HG02840 (cell line): ENCODE measurements around the gene PHF3.

ENCODE experiments used
- ATAC-seq: cut with Tn5 transposase; IDR thresholded peaks from one replicate; pipeline ENCODE4 v1.9.1; 2021; ENCODE audit warnings: mild to moderate bottlenecking, moderate library complexity, moderate number of reproducible peaks; ENCODE audit not compliant: unreplicated experiment, low FRiP score

The PHF3 gene

GRCh38 chr6:63635588-63636517, at the start of gene PHF3:
Gene PHF3, plus strand, starts transcription at chr6:63635802. Its CDS starts 10,750 bp downstream, at chr6:63646552.
- peak; percentile 90 for ATAC-seq

- no peak for ATAC-seq
Observed at GRCh38 chr6:63589952-63590411, 45.6 kb upstream of the PHF3 start.

GRCh38 chr6:63592886-63593285, 42.7 kb upstream of the PHF3 start:
- ATAC-seq, result no peak

GRCh38 chr6:63597141-63598048, 38.2 kb upstream of the PHF3 start:
- ATAC-seq, result no peak

GRCh38 chr6:63598049-63599036, 37.3 kb upstream of the PHF3 start:
- ATAC-seq, result peak; percentile 99

- no peak for ATAC-seq
Observed at GRCh38 chr6:63599243-63599642, 36.4 kb upstream of the PHF3 start.

- ATAC-seq, result no peak
Observed at GRCh38 chr6:63600136-63600535, 35.5 kb upstream of the PHF3 start.

GRCh38 chr6:63609231-63609630, 26.4 kb upstream of the PHF3 start:
- ATAC-seq, result no peak

- no peak for ATAC-seq
Observed at GRCh38 chr6:63610944-63611343, 24.7 kb upstream of the PHF3 start.

- ATAC-seq, result no peak
Observed at GRCh38 chr6:63611560-63611959, 24.0 kb upstream of the PHF3 start.

GRCh38 chr6:63615590-63615989, 20.0 kb upstream of the PHF3 start:
- ATAC-seq, result no peak

GRCh38 chr6:63624091-63624490, 11.5 kb upstream of the PHF3 start:
- ATAC-seq, result no peak

GRCh38 chr6:63630466-63630865, 5.1 kb upstream of the PHF3 start:
- no peak for ATAC-seq

- ATAC-seq, result no peak
Observed at GRCh38 chr6:63634630-63635029, 972 bp upstream of the PHF3 start.

GRCh38 chr6:63635215-63635587, 401 bp upstream of the PHF3 start:
- ATAC-seq, result peak; percentile 23

GRCh38 chr6:63636518-63637021, 968 bp downstream of the PHF3 start:
- ATAC-seq, result peak; percentile 5

GRCh38 chr6:63637865-63638445, 2.4 kb downstream of the PHF3 start:
- ATAC-seq, result no peak

GRCh38 chr6:63640062-63640461, 4.5 kb downstream of the PHF3 start:
- no peak for ATAC-seq

GRCh38 chr6:63643862-63644261, 8.3 kb downstream of the PHF3 start:
- no peak for ATAC-seq
